ENCODE measurements around the gene CCDC121.
"Not testable (repeated sequence)": the region's sequence is repeated elsewhere in the genome, so short reads cannot be mapped to it uniquely, and the experiment has no call there.

Gene CCDC121

DNA sequence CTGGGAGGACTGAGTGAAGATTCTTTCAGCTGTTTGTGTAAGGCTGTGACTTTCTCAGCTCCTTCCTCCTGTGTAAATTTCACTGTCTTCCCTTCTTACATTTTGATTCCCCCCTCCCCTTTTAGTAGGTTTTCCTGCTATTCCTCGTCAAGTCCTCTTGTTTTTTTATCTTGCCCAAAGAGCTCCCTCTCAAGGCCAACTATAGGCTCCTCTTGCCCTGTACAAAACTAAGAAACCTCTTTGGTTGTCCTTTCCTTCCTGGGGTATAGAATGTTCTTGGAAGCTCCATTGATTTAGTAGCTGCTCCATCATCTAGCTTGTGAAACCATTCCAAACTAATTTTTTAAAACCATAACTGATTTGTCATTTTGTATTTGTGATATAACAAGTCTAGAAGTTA lies 7.3 kb downstream of the CCDC121 start:
- DNase-seq (ENCODE audit: low read depth): no peak
- TF ChIP-seq, protein P1, sequence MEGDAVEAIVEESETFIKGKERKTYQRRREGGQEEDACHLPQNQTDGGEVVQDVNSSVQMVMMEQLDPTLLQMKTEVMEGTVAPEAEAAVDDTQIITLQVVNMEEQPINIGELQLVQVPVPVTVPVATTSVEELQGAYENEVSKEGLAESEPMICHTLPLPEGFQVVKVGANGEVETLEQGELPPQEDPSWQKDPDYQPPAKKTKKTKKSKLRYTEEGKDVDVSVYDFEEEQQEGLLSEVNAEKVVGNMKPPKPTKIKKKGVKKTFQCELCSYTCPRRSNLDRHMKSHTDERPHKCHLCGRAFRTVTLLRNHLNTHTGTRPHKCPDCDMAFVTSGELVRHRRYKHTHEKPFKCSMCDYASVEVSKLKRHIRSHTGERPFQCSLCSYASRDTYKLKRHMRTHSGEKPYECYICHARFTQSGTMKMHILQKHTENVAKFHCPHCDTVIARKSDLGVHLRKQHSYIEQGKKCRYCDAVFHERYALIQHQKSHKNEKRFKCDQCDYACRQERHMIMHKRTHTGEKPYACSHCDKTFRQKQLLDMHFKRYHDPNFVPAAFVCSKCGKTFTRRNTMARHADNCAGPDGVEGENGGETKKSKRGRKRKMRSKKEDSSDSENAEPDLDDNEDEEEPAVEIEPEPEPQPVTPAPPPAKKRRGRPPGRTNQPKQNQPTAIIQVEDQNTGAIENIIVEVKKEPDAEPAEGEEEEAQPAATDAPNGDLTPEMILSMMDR (IDR thresholded peaks at IDR 0.05; ENCODE audit: low read depth, low read length, missing control alignments): no peak
- H3K4me3 ChIP-seq (ENCODE audit: low read depth, low read length): no peak overlapping the region

GRCh38 chr2:27615316-27615715 lies 13.5 kb downstream of the CCDC121 start:
- TF ChIP-seq, protein P1 (IDR thresholded peaks at IDR 0.05; ENCODE audit: low read depth, low read length, missing control alignments): no peak
- H3K4me3 ChIP-seq (ENCODE audit: low read depth, low read length): no peak overlapping the region
- DNase-seq (ENCODE audit: low read depth): no peak

DNA sequence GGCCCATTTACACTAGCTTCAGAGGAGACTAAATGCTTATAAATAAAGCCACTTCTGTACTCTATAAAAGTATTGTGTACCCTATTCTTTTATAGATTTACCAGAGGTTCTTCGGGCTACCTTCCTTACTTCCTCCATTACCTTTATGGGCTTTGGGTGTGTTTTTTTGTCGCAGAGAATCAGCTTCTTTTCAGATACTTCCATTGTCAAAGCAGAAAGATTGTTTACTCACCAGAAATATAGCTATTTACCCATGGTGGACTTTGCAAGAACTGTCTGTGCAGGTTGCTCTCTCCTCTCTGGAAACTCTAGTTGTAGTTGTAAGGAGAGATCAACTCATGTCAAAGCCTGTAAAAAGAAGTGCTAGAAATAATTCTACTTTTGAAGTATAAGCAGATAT lies 14.8 kb downstream of the CCDC121 start:
- H3K4me3 ChIP-seq (ENCODE audit: low read depth, low read length): no peak overlapping the region
- DNase-seq (ENCODE audit: low read depth): no peak
- TF ChIP-seq, protein P1 (IDR thresholded peaks at IDR 0.05; ENCODE audit: low read depth, low read length, missing control alignments): no peak

GRCh38 chr2:27606611-27607010 lies 22.2 kb downstream of the CCDC121 start:
- H3K4me3 ChIP-seq (ENCODE audit: low read depth, low read length): no peak overlapping the region
- TF ChIP-seq, protein P1 (IDR thresholded peaks at IDR 0.05; ENCODE audit: low read depth, low read length, missing control alignments): no peak
- DNase-seq (ENCODE audit: low read depth): no peak

- H3K4me3 ChIP-seq (ENCODE audit: low read depth, low read length): no peak overlapping the region
- TF ChIP-seq, protein P1 (IDR thresholded peaks at IDR 0.05; ENCODE audit: low read depth, low read length, missing control alignments): no peak
- DNase-seq (ENCODE audit: low read depth): no peak
Observed at GRCh38 chr2:27596627-27597026, 32.2 kb downstream of the CCDC121 start.

DNA sequence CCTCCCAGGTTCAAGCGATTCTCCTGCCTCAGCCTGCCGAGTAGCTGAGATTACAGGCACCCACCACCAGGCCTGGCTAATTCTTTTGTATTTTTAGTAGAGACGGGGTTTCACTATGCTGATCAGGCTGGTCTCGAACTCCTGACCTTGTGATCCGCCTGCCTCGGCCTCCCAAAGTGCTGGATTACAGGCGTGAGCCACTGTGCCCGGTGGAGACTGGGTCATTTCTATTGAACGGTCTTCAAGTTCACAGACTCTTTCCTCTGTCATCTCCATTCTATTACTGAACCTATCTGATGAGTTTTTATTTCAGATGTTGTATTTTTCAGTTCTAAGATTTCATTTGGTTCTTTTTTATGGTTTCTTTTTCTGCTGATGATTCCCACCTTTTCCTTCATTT lies 33.4 kb downstream of the CCDC121 start:
- not testable (repeated sequence) for DNase-seq (ENCODE audit: low read depth); H3K4me3 ChIP-seq (ENCODE audit: low read depth, low read length)

GRCh38 chr2:27594020-27594703 lies 34.6 kb downstream of the CCDC121 start:
- not testable (repeated sequence) for DNase-seq (ENCODE audit: low read depth); H3K4me3 ChIP-seq (ENCODE audit: low read depth, low read length)

DNA sequence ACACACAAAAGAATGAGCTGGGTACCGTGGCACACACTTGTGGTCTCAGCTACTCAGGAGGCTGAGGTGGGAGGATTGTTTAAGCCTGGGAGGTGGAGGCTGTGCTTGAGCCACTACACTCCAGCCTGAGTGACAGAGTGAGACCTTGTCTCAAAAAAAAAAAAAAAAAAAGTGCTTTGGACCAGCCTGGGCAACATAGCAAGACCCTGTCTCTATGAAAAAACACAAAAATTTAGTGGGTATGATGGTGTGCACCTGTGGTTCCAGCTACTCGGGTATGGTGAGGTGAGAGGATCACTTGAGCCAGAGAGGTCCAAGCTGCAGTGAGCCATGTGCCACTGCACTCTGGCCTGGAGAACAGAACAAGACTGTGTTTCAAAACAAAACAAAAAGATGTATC lies 35.6 kb downstream of the CCDC121 start:
- no peak overlapping the region for H3K4me3 ChIP-seq (ENCODE audit: low read depth, low read length)
- no peak for DNase-seq (ENCODE audit: low read depth)
- TF ChIP-seq, protein P1 (IDR thresholded peaks at IDR 0.05; ENCODE audit: low read depth, low read length, missing control alignments): no peak

Measured in GM12864 (cell line).